Fibroblast of lung (primary cell): ENCODE results near the gene GRB2. TPM values are rescaled to one million over a fixed set of nuclear protein-coding genes. Genes with fewer than 3 reads are reported as not detected.

Experiments used
- DNase-seq, 2 donors: peaks; one replicate each; pipeline versions ENCODE4 v3.0.0 to v3.0.0-alpha.2; 2010; ENCODE audit warnings: low read depth in 2 of 2
- H2AFZ ChIP-seq: 2 replicates; pipeline ENCODE4 v1.5.1; 2012; ENCODE audit warnings: low read length, control low read depth, inconsistent platforms
- H3K27ac ChIP-seq: 2 replicates; pipeline ENCODE4 v1.5.1; 2011; ENCODE audit warnings: low read length, control low read depth; ENCODE audit not compliant: insufficient read depth
- H3K27me3 ChIP-seq: 2 replicates; pipeline ENCODE4 v1.5.1; 2011; ENCODE audit warnings: mild to moderate bottlenecking, low read length; ENCODE audit not compliant: control insufficient read depth, insufficient read depth
- H3K36me3 ChIP-seq: 2 replicates; pipeline ENCODE4 v1.5.1; 2011; ENCODE audit warnings: low read length; ENCODE audit not compliant: control insufficient read depth, insufficient read depth
- H3K4me1 ChIP-seq: 2 replicates; pipeline ENCODE4 v1.5.1; 2011; ENCODE audit warnings: low read length; ENCODE audit not compliant: control insufficient read depth, insufficient read depth; ENCODE audit errors: extremely low read depth
- H3K4me2 ChIP-seq: 2 replicates; pipeline ENCODE4 v1.5.1; 2011; ENCODE audit warnings: low read length, control low read depth; ENCODE audit not compliant: insufficient read depth; ENCODE audit errors: extremely low read depth
- H3K4me3 ChIP-seq, 4 experiments: fragments of 200-600 bp in 1 of 4; sonication (generic) in 1 of 4; replicated peaks in 1 of 4; 2 replicates each; pipeline ENCODE4 v1.5.1; 2011 to 2016; ENCODE audit warnings: low read length in 4 of 4, low read depth in 3 of 4, mild to moderate bottlenecking in 3 of 4, control low read depth in 2 of 4, inconsistent platforms in 1 of 4, mixed read lengths in 1 of 4; ENCODE audit not compliant: insufficient read depth in 1 of 4; ENCODE audit errors: control extremely low read depth in 1 of 4
- H3K79me2 ChIP-seq: 2 replicates; pipeline ENCODE4 v1.5.1; 2012; ENCODE audit warnings: mild to moderate bottlenecking, low read length, inconsistent platforms; ENCODE audit not compliant: control insufficient read depth, insufficient read depth
- H3K9ac ChIP-seq: 2 replicates; pipeline ENCODE4 v1.5.1; 2011; ENCODE audit warnings: mild to moderate bottlenecking, low read length, control low read depth; ENCODE audit not compliant: insufficient read depth
- H3K9me3 ChIP-seq: 2 replicates; pipeline ENCODE4 v1.5.1; 2012; ENCODE audit warnings: low read depth, low read length; ENCODE audit not compliant: control insufficient read depth, insufficient read depth
- H4K20me1 ChIP-seq: 2 replicates; pipeline ENCODE4 v1.5.1; 2011; ENCODE audit warnings: low read length; ENCODE audit not compliant: control insufficient read depth, insufficient read depth; ENCODE audit errors: extremely low read depth
- CTCF ChIP-seq, 2 donors: IDR thresholded peaks in 1 of 2; conservative IDR thresholded peaks in 1 of 2; 1 replicate in 1 of 2; 2 replicates in 1 of 2; pipeline ENCODE4 v1.5.1; 2011 to 2012; ENCODE audit warnings: low read length in 2 of 2, control low read depth in 1 of 2, inconsistent platforms in 1 of 2, low read depth in 1 of 2, mild to moderate bottlenecking in 1 of 2
- EZH2 ChIP-seq: IDR thresholded peaks from 2 replicates; pipeline ENCODE4 v1.5.1; 2012; ENCODE audit warnings: low read length, control low read depth, mild to moderate bottlenecking; ENCODE audit errors: missing control alignments
- polyA plus RNA-seq, 2 donors: library from polyadenylated mRNA; depleted of rRNA in 1 of 2; stranded (reverse) in 1 of 2; unstranded in 1 of 2; fragments of >200 nt; gene quantifications; 2 replicates each; pipeline ENCODE4 v1.2.1, GENCODE V29; 2011 to 2012; ENCODE audit warnings: missing spikeins in 1 of 2
- total RNA-seq: library from RNA; depleted of rRNA; stranded (reverse); fragments of >200 nt; gene quantifications from 2 replicates; pipeline ENCODE4 v1.2.1, GENCODE V29; 2014

GRB2 gene
- total and polyA plus RNA-seq, 2 donors (not counting 1 experiment from before 2014, with no cell fraction given): 68.9 to 69.7 TPM

GRCh38 chr17:75277664-75278071, 127.8 kb downstream of the GRB2 start:
- Histone ChIP-seq H4K20me1 (no peaks in the 10 kb centered on the region), H3K9me3 (no peaks in the 10 kb centered on the region), H3K79me2 (no peaks in the 10 kb centered on the region), H3K36me3 (peaks cover 4% of the 10 kb centered on the region), H3K9ac (no peak overlapping the region), H3K27me3 (no peaks in the 10 kb centered on the region), H3K27ac (peak overlapping the region; percentile 34), H3K4me1 (peaks cover 7% of the 10 kb centered on the region), H2AFZ (no peak overlapping the region), H3K4me2 (no peak overlapping the region), H3K4me3 (no peak overlapping the region)
- TF ChIP-seq CTCF (conservative IDR thresholded peaks at IDR 0.05 in 1 of 2, IDR thresholded peaks at IDR 0.05 in 1 of 2; ENCODE audit: low read depth in 1 of 2, low read length in 2 of 2) (no peak), EZH2 (no peak)
- peak; percentile 48 to 79 for DNase-seq

- no peaks in the 10 kb centered on the region for H3K79me2 ChIP-seq
- peaks cover 15% of the 10 kb centered on the region for H3K4me1 ChIP-seq
- H2AFZ ChIP-seq: no peak overlapping the region
- no peaks in the 10 kb centered on the region for H3K9me3 ChIP-seq
- H3K27ac ChIP-seq: no peak overlapping the region
- DNase-seq: peak; percentile 67 to 88
- H3K9ac ChIP-seq: no peak overlapping the region
- H3K27me3 ChIP-seq: no peaks in the 10 kb centered on the region
- no peaks in the 10 kb centered on the region for H4K20me1 ChIP-seq
- peaks cover 3% of the 10 kb centered on the region for H3K36me3 ChIP-seq
- H3K4me3 ChIP-seq: no peak overlapping the region
- H3K4me2 ChIP-seq: no peak overlapping the region
- TF ChIP-seq EZH2: no peak
- no peak for TF ChIP-seq CTCF (conservative IDR thresholded peaks at IDR 0.05 in 1 of 2, IDR thresholded peaks at IDR 0.05 in 1 of 2; ENCODE audit: low read depth in 1 of 2, low read length in 2 of 2)
These were observed 131.3 kb downstream of the GRB2 start for GRCh38 chr17:75273977-75274708.

- H3K4me3 ChIP-seq: no peak overlapping the region
- no peaks in the 10 kb centered on the region for H3K27me3 ChIP-seq
- H4K20me1 ChIP-seq: no peaks in the 10 kb centered on the region
- no peak overlapping the region for H3K9ac ChIP-seq
- DNase-seq: no peak
- TF ChIP-seq CTCF (conservative IDR thresholded peaks at IDR 0.05 in 1 of 2, IDR thresholded peaks at IDR 0.05 in 1 of 2; ENCODE audit: low read depth in 1 of 2, low read length in 2 of 2) (no peak), EZH2 (no peak)
- H3K4me1 ChIP-seq: peaks cover 15% of the 10 kb centered on the region
- H2AFZ ChIP-seq: no peak overlapping the region
- no peak overlapping the region for H3K27ac ChIP-seq
- H3K79me2 ChIP-seq: no peaks in the 10 kb centered on the region
- H3K4me2 ChIP-seq: no peak overlapping the region
- no peaks in the 10 kb centered on the region for H3K9me3 ChIP-seq
- H3K36me3 ChIP-seq: peaks cover 3% of the 10 kb centered on the region
These were observed 132.7 kb downstream of the GRB2 start for GRCh38 chr17:75272848-75273184.
